NCI-H446 treated with DMSO at 0.1 percent for 48 hours (cell line): ENCODE measurements around the gene PCDHB9.
"Not testable (repeated sequence)": the region's sequence is repeated elsewhere in the genome, so short reads cannot be mapped to it uniquely, and the experiment has no call there.

ENCODE experiments used
- DNase-seq: peaks from one replicate; lab custom pipeline; 2025; lab: John Stamatoyannopoulos, UW

The PCDHB9 gene

DNA sequence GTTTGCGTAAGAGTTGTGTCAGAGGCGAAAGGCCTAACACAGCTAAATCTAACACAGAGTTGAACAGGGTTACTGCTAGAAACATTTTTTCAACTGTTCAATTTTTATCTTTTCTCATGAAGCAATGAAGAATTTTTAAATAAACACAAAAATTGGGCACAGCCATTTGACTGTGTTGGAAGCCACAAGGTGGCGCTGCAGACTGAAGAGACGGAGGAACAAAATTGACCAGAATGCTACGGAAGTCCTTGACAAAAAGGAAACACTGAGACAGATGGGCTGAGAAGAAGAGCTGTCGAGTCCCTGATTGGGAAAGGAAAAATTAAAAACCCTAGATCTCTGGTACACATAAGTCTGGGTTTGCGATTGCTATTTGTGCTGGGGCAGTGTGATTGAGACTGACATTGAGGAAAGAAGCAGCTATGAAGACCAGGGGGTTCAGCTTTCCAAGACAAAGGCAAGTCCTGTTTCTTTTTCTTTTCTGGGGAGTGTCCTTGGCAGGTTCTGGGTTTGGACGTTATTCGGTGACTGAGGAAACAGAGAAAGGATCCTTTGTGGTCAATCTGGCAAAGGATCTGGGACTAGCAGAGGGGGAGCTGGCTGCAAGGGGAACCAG, at the start of gene PCDHB9:
TSS of gene PCDHB9 (plus strand) at position 265 of the 616 bp plus-strand sequence. CDS start at position 423, 158 bp downstream.
- no peak for DNase-seq

DNA sequence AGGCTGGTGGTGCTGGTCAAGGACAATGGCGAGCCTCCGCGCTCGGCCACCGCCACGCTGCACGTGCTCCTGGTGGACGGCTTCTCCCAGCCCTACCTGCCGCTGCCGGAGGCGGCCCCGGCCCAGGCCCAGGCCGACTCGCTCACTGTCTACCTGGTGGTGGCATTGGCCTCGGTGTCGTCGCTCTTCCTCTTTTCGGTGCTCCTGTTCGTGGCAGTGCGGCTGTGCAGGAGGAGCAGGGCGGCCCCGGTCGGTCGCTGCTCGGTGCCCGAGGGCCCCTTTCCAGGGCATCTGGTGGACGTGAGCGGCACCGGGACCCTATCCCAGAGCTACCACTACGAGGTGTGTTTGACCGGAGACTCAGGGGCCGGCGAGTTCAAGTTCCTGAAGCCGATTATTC, 49.6 kb upstream of the PCDHB9 start:
- not testable (repeated sequence) for DNase-seq

DNA sequence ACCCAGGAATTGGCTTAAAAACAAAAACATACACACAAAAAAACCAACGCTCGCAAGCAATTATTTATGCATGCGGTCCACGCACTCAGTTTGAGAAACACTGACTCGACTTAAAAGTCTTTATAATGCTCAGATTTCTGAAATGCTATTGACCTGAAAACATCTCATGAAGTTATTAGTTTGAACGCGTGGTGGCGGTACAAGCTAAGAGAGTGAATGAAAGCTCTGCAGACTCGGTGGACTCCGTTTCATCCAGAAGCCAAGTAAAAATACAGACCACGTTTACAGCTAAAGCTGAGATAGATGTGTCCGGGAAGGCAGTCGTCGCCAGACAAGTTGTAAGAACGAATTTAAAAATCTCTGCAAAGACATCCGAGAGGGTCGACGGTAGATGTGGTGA, 37.1 kb upstream of the PCDHB9 start, which contains the start of gene PCDHB6:
TSS of gene PCDHB6 (plus strand) at position 246 of the 400 bp plus-strand sequence. CDS start 201 bp downstream, outside the sequence.
- DNase-seq = peak; percentile 11

DNA sequence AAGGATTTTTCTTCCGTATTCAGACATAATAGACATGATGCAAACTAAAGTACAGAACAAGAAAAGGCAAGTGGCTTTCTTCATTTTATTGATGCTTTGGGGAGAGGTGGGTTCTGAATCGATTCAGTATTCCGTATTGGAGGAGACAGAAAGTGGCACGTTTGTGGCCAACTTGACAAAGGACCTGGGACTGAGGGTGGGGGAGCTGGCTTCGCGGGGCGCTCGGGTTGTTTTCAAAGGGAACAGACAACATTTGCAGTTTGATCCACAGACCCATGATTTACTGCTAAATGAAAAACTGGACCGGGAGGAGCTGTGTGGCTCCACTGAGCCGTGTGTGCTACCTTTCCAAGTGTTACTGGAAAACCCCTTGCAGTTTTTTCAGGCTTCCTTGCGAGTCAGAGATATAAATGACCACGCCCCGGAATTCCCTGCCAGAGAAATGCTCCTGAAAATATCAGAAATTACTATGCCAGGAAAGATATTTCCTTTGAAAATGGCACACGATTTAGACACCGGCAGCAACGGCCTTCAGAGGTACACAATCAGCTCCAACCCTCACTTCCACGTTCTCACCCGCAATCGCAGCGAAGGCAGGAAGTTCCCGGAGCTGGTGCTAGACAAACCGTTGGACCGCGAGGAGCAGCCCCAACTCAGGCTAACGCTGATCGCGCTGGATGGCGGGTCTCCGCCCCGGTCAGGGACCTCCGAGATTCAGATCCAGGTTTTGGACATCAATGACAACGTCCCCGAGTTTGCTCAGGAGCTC, 36.6 kb upstream of the PCDHB9 start:
- no peak for DNase-seq

DNA sequence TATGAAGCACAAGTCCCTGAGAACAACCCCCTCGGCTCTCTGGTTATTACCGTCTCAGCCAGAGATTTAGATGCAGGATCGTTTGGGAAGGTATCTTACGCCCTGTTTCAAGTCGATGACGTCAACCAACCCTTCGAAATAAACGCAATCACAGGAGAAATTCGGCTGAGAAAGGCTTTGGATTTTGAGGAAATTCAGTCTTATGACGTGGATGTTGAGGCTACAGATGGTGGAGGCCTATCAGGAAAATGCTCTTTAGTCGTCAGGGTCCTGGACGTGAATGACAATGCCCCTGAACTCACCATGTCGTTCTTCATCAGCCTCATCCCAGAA, 36.0 kb upstream of the PCDHB9 start:
- no peak for DNase-seq

DNA sequence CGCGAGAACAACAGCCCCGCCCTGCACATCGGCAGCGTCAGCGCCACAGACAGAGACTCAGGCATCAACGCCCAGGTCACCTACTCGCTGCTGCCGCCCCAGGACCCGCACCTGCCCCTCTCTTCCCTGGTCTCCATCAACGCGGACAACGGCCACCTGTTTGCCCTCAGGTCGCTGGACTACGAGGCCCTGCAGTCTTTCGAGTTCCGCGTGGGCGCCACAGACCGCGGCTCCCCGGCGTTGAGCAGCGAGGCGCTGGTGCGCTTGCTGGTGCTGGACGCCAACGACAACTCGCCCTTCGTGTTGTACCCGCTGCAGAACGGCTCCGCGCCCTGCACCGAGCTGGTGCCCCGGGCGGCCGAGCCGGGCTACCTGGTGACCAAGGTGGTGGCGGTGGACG, 35.3 kb upstream of the PCDHB9 start:
- not testable (repeated sequence) for DNase-seq

DNA sequence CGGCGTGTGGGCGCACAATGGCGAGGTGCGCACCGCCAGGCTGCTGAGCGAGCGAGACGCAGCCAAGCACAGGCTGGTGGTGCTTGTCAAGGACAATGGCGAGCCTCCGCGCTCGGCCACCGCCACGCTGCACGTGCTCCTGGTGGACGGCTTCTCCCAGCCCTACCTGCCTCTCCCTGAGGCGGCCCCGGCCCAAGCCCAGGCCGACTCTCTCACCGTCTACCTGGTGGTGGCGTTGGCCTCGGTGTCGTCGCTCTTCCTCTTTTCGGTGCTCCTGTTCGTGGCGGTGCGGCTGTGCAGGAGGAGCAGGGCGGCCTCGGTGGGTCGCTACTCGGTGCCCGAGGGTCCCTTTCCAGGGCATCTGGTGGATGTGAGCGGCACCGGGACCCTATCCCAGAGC, 34.9 kb upstream of the PCDHB9 start:
- not testable (repeated sequence) for DNase-seq

DNA sequence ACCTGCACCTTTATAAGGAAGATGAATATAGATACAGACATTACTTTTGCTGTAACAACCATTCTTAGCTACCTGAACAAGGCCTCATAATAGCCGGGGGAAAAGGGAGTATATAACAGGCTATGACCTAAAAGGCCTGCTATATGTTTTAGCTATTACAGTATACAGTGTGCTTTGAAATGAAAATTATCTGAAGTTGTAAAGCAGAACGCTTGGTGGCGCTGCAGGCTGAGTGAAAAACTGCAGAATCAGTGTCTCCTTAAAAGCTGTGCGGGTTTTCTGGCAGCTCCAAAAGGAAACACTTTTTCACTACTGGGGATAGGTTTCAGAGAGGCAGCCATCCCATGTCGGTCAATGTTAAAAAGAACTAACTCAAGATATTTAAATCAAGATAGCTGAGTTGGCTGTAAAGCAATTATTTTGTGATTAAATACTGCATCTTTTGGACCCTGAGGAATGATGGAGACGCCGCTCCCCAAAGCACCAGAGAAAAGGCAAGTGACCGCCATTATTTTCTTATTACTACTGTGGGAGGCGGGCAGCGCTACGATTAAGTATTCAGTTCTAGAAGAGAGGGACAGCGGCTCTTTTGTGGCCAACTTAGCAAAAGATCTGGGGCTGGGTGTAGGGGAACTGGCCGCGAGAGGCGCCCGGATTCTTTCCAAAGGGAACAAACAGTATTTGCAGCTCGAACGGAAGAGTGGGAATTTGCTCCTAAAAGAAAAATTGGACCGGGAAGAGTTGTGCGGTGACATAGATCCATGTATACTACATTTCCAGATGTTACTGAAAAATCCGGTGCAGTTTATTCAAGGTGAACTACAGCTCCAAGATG, 31.2 kb upstream of the PCDHB9 start:
- DNase-seq = peak; percentile 19

DNA sequence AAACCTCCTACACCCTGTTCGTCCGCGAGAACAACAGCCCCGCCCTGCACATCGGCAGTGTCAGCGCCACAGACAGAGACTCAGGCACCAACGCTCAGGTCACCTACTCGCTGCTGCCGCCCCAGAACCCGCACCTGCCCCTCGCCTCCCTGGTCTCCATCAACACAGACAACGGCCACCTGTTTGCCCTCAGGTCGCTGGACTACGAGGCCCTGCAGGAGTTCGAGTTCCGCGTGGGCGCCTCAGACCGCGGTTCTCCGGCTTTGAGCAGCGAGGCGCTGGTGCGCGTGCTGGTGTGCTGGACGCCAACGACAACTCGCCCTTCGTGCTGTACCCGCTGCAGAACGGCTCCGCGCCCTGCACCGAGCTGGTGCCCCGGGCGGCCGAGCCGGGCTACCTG, 29.6 kb upstream of the PCDHB9 start:
- not testable (repeated sequence) for DNase-seq

DNA sequence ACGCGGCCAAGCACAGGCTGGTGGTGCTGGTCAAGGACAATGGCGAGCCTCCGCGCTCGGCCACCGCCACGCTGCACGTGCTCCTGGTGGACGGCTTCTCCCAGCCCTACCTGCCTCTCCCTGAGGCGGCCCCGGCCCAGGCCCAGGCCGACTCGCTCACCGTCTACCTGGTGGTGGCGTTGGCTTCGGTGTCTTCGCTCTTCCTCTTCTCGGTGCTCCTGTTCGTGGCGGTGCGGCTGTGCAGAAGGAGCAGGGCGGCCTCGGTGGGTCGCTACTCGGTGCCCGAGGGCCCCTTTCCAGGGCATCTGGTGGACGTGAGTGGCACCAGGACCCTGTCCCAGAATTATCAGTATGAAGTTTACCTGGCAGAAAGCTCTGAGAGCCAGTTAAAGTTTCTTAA, 29.1 kb upstream of the PCDHB9 start:
- not testable (repeated sequence) for DNase-seq

DNA sequence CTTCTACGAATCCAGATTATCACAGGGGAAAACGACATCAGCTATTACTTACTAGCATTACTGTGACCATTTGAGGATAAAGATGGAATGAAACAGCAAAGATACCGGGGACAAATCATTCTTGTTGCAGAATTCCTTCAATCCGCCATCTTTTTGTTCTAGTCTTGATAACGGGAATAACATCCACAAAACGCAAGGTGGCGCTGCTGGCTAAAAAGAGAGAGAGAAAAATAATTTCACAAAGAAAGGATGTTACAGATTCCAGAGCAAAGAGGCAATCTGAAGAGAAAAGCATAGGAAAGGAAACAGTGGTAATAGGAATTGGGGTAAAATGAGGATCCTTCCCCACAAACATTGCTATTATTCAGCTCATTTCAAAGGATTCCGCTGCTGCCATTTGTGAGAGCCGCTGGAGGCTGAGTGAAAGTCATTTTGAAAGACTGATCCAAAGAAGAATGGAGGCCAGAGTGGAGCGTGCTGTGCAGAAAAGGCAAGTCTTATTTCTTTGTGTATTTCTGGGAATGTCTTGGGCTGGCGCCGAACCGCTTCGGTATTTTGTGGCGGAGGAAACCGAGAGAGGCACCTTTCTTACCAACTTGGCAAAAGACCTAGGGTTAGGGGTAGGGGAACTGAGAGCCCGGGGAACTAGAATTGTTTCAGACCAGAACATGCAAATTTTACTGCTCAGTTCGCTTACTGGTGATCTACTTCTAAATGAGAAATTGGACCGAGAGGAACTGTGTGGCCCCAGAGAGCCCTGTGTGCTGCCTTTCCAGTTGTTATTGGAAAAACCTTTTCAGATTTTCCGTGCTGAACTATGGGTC, 14.4 kb upstream of the PCDHB9 start, which contains the start of gene PCDHB7:
TSS of gene PCDHB7 (plus strand) at position 264 of the 824 bp plus-strand sequence. CDS start at position 456, 192 bp downstream.
- DNase-seq = no peak

DNA sequence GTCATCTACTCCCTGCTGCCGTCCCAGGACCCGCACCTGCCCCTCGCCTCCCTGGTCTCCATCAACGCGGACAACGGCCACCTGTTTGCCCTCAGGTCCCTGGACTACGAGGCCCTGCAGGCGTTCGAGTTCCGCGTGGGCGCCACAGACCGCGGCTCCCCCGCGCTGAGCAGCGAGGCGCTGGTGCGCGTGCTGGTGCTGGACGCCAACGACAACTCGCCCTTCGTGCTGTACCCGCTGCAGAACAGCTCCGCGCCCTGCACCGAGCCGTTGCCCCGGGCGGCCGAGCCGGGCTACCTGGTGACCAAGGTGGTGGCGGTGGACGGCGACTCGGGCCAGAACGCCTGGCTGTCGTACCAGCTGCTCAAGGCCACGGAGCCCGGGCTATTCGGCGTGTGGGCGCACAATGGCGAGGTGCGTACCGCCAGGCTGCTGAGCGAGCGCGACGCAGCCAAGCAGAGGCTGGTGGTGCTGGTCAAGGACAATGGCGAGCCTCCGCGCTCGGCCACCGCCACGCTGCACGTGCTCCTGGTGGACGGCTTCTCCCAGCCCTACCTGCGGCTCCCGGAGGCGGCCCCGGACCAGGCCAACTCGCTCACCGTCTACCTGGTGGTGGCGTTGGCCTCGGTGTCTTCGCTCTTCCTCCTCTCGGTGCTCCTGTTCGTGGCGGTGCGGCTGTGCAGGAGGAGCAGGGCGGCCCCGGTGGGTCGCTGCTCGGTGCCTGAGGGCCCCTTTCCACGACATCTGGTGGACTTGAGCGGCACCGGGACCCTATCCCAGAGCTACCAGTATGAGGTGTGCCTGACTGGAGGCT, 12.5 kb upstream of the PCDHB9 start:
- DNase-seq = not testable (repeated sequence)

DNA sequence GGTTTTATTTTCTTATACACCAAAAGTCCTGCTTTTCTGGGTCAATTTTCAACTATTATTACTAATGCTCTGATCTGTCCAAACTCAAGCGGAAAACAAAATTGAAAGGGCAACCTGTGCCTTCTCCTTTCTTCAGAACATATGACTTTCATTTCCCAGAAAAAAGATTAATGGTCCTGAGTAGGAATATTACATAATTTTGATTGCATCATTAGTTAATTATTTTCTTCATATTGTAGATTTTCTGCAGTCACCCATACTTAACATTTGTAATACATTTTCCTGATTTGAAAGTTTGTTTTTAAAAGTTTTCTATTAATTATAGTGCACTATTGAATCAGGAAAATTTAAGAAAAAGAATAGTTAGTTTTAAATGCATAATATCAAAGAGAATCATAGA, 11.0 kb upstream of the PCDHB9 start:
- DNase-seq = no peak

DNA sequence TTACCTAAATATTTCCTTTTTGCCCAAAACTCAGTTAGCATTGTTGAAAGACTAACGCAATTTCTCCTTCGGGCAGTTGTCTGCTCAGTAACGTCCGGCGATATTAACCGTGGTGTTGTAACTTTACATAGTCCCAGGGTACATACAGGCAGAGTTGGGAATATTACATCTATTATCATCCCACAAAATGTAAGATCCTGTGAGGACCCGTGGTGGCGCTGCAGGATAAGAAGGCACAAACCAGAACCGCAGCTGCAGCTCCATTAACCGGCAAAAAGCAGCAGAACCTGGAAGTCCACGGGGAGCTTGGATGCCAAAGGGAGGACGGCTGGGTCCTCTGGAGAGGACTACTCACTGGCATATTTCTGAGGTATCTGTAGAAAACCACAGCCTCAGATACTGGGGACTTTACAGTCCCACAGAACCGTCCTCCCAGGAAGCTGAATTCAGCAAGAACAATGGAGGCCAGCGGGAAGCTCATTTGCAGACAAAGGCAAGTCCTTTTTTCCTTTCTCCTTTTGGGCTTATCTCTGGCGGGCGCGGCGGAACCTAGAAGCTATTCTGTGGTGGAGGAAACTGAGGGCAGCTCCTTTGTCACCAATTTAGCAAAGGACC, 9.3 kb upstream of the PCDHB9 start, which contains the start of gene PCDHB8:
TSS of gene PCDHB8 (plus strand) at position 214 of the 615 bp plus-strand sequence. CDS start at position 459, 245 bp downstream.
- DNase-seq = not testable (repeated sequence)

DNA sequence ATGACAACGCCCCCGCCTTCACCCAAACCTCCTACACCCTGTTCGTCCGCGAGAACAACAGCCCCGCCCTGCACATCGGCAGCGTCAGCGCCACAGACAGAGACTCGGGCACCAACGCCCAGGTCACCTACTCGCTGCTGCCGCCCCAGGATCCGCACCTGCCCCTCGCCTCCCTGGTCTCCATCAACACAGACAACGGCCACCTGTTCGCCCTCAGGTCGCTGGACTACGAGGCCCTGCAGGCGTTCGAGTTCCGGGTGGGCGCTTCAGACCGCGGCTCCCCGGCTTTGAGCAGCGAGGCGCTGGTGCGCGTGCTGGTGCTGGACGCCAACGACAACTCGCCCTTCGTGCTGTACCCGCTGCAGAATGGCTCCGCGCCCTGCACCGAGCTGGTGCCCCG, 7.6 kb upstream of the PCDHB9 start:
- DNase-seq = not testable (repeated sequence)

DNA sequence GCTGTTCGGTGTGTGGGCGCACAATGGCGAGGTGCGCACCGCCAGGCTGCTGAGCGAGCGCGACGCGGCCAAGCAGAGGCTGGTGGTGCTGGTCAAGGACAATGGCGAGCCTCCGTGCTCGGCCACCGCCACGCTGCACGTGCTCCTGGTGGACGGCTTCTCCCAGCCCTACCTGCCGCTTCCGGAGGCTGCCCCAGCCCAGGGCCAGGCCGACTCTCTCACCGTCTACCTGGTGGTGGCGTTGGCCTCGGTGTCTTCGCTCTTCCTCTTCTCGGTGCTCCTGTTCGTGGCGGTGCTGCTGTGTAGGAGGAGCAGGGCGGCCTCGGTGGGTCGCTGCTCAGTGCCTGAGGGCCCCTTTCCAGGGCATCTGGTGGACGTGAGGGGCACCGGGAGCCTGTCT, 7.1 kb upstream of the PCDHB9 start:
- DNase-seq = not testable (repeated sequence)

DNA sequence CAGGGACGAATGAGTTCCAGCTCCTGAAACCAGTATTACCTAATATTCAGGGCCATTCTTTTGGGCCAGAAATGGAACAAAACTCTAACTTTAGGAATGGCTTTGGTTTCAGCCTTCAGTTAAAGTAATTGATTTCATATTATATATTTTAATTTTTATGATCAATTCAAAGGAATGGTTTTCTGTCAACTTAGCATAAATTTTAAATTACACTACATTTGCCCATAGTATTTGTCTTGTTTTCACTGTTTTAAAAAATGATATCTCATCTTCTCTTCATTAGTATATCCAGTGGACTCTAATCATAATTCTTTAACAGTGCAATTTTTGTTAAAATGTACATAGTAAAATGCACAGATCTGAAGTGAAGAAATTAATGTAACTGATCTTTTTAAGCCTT, 6.6 kb upstream of the PCDHB9 start:
- no peak for DNase-seq

DNA sequence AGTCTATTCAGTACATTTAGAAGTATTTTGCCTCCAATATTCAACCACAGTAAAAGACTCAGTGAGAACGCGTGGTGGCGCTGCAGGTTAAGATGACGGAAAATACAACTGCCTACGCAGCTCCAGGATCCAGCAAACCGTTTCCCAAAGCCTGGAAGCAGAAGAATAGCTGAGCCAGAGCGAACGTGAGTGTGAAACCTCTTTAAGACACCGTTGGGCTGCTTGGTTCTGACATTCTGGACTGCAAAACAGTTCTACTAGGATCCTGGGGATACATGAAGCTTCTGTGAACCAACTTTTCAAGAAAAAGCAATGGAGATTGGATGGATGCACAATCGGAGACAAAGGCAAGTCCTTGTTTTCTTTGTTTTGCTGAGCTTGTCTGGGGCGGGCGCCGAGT, 4.7 kb upstream of the PCDHB9 start, which contains the start of gene PCDHB16:
TSS of gene PCDHB16 (plus strand) at position 140 of the 400 bp plus-strand sequence. CDS start at position 313, 173 bp downstream.
- no peak for DNase-seq

DNA sequence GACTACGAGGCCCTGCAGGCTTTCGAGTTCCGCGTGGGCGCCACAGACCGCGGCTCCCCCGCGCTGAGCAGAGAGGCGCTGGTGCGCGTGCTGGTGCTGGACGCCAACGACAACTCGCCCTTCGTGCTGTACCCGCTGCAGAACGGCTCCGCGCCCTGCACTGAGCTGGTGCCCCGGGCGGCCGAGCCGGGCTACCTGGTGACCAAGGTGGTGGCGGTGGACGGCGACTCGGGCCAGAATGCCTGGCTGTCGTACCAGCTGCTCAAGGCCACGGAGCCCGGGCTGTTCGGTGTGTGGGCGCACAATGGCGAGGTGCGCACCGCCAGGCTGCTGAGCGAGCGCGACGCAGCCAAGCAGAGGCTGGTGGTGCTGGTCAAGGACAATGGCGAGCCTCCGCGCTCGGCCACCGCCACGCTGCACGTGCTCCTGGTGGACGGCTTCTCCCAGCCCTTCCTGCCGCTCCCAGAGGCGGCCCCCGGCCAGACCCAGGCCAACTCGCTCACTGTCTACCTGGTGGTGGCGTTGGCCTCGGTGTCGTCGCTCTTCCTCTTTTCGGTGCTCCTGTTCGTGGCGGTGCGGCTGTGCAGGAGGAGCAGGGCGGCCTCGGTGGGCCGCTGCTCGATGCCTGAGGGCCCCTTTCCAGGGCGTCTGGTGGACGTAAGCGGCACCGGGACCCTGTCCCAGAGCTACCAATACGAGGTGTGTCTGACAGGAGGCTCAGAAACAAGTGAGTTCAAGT, 2.7 kb upstream of the PCDHB9 start:
- not testable (repeated sequence) for DNase-seq
